NCI-H526 treated with DMSO at 0.1 percent for 48 hours (cell line): ENCODE results near the gene G3BP1.
A peak's percentile ranks its signal among the peaks of the same experiment; 100 is the strongest.
"Not testable (repeated sequence)": the region's sequence is repeated elsewhere in the genome, so short reads cannot be mapped to it uniquely, and the experiment has no call there.

Experiments
- DNase-seq: peaks from one replicate; lab custom pipeline; 2025; lab: John Stamatoyannopoulos, UW

Gene G3BP1

DNA sequence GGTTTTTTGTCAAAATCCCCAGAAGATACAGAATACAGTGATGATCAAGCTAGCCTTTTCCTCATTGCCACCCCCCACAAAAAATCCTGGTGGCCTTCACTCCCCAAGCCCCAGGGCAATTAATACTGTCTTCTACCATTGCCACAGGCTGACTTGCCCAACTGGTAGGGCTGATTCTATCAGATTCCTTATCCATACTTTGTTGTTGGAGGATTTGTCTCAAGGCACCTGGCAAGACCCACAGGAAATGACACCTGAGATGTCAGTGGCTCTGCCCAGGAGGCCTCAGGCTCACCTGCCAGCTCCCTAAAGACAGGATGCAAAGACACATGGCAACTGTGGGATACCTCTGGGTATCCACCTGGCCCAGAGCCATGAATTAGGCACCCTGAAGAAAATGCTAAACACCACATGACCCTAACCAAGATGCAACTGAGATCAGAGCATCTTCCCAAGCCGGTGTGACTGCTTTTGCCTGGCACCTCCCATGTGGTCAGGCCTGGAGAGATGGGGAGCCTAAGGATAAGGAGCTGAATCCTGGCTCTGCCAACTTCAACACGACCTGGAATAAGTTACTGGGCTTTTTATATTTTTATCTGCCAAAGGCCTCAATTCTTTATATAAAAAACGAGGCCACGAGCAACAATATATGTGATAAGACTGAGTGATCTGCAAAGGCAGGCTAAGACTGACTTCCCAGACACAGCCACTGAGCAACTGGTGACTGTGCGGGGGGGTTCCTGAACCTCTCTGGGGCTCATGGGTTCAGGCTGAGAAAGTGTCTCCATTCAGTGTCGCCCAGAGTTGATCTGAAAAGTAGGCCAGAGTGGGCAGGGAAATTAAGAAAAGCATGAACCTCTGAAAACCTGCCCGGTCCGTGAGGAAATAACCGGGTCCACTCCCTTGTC is 14.3 kb upstream of the G3BP1 start:
- DNase-seq: no peak

DNA sequence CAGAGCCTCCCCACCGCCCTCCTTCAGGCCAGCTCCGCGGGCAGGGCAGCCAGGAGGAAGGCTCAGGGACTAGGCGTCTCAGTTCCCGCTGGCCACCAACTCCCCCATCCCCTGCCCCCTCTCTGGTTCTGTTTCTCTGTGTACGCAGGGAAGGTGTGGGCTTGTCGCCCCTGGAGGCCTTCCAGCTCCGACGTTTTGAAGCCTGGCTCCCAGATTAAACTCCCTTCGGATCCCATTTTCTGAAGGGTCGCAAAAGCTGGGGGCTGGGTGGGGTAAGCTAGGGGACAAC is 13.7 kb upstream of the G3BP1 start:
- DNase-seq: no peak

DNA sequence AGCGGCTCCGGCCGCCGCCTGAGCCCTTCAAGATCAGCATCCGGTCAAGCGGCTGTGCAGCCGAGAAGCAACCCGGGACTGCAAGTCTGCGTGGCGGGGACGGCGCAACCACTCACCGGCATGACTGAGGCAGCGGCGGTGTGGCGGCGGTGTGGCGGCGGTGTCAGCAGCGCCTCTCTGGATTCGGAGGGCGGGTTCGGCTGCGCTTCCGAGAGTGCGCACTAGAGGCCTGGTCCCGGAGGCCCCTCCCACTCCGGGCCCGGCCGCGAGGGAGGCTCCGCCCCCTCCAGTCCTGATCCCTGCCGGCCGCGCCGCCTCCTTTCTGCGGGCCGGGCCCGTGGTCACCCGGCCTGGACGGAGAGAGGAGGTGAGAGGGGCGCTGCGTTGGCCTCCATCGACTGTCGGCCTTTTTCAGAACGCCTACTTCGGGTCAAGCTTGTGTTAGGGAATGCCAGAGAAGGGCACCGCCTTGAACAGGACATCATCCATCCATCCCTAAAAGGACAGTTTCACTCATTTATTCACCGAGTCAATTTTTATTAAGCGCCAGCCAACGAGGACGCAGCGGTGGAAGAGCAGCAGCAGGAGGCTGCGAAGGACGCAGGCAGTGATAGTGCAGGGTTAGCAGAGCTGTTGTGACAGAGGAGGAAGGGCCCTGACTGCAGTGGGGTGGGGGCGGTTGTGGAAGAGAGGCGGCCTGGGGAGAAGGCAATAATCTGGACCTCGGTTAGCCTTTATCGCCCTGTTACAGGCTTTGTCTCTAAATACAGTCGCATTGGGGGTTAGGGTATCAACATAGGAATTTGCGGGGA is 13.1 kb upstream of the G3BP1 start, which contains the start of gene ATOX1:
TSS of gene ATOX1 (minus strand) at position 202 of the 812 bp plus-strand sequence. CDS start at position 122, 80 bp downstream.
- peak; percentile 70 for DNase-seq

DNA sequence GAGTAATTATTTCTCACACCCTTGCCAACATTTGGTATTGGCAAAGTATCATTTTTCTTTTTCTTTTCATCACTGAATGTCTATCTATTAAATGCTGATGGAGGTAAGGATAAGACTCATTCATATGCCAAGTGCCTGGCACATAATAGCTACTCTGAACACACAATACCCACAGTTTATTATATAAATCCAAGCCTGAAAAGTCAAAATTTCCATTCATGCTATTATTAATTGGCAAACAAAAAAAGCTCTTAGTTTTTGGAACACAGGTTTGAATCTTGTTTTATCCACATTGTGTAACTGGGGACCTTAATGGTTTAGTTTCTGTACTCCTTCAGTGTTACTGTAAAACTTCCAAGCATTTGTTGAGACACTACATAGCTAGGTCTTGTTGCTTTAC is 7.0 kb upstream of the G3BP1 start:
- no peak for DNase-seq

DNA sequence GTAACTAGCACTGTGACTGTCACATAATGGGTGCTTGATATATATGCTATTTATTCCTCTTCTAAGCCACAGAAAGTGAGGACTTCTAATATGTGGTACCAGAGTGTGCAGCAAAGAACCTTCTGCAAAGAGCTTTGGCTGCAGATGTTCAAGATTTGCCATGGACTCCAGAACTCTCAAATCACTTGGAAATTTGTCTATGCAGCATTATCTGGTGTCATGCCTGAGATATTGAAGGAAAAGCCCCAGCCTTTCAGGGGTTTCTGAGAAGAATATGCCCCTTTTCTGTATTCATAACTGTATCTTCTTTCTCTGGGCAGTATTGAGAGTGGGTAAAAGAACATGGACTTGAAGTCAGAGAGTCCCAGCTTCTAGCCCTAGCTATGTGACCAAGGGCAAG is 4.8 kb upstream of the G3BP1 start:
- no peak for DNase-seq

DNA sequence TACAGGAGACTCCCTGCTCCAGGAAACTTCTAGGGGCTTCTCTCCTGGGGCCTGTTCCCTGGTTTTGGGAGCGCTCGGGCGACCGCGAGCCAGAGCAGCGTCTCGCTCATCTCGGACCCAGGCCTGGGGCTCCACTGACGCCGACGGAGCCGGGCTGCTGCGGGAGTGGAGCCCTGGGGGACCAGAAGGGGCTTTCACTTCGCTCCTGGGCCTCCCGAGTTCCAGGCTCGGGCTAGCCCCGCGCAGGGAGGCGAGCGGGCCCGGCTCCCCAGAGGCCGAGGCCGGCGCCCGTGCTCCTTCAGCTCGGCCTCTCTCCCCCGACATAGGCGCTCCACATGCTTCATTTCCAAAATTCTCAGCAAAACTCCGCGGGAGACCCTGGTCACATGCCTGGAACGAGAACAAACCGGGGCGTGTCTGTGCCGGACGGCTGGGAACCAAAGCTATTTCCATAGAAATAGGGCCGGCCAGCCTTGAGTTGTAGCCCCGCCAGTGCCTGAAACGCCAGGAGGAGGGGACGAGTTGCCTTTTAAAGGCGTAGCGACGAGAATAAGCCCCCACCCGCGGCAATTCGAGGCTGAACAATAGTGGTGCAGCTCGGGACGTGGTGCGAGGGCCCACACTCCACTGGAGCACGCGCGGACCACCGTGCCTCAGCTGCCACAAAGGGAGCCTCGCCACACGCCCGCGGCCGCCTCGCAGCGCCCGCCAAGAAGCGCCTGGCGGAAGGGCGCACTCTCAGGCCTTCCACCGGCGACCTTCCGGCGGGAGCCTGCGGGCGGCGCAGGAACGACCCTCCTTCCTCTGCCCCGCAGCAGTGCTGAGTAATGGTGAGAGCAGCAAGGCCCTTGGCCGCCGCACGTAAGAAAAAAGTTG is 1.1 kb upstream of the G3BP1 start:
- DNase-seq: peak; percentile 58

DNA sequence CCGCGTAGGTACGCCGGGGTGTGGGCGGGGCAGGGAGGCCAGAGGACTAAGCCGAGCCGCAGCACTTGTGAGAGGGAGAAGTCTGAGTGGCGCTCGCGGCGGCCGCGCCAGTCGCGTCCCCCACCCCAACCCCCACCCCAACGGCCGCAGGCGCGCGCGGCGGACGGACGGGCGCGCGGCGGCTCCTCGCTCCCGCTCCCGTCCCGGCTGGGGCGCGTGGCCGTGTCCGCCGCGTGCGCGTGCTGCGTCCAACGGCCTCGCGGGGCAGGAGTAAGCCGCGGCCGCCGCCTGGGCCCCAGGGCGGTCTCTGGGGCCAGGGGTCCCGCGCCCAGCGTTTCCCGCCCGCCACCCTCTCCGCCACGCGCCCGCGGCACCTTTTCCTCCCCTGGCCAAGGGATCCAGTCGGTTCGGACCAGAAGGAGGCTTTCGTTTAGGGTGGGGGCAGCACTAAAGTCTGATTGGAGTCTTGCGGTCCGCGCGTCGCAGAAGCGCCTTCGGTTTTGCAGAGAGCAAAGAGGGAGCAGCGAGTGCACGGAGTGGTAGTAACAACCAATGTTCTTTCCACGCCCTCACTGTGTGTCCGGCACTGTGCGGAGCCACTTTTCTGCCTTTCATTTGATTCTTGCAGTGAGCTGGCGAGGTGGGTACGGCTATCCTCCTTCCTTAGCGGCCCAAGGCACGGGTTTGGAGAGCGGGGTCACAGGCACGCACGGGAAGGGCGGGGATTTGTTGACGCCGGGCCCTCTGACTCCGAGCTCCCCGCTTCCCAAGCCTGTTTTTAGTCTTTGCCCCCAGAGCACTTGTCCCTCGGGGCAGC is 483 bp downstream of the G3BP1 start:
- no peak for DNase-seq

DNA sequence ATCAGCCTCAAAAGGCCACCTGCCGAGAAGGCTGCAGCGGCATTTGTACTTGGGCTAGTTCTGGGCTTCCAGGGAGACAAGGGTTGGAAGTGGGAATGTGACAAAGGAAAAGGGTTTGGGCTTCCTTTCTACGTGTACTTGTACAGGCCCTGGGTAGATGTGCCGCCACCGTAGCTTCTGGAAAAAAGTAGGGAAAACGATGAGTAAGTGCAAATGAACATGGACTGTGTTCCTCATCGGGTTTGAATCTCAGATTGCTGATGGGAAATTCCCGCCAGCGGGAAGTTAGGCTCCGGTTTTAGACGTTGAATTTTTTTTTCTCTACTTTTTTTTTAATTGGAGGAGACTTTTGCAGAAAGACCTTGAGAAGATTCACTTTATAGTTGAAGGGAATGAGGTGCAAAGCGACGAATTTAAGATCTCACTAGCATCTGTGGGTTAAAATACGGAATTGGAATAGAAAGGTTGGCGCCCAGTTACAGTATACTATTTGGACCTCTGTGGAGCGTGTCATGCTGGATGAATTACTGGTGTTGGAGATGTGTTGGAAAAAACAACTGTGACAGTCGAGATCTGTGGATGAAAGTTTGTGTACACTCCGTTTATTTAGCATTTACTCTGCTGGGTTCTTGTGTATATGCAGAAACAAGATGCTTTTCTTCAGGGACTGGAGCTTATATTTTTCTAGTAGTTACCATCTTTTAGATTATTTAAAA is 1.2 kb downstream of the G3BP1 start:
- DNase-seq: no peak

DNA sequence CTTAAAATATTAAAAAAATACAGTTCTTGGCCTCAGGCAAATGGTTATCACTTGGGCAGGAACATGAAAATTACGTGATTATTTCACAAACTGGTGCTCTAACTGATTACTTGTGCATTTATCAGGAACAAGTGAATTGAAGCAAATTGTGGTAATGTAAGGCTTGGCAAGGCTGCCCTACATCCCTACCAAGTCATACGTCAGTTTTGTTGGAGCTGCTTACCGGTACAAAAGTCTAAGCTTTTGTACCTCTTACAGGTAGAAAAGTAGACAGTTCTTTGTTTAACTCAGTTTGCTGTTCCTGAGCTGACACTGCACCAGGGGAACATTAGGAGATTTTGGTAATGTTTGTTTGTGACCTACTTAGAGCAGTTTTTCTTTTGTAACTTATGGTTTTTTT is 2.2 kb downstream of the G3BP1 start:
- DNase-seq: no peak

DNA sequence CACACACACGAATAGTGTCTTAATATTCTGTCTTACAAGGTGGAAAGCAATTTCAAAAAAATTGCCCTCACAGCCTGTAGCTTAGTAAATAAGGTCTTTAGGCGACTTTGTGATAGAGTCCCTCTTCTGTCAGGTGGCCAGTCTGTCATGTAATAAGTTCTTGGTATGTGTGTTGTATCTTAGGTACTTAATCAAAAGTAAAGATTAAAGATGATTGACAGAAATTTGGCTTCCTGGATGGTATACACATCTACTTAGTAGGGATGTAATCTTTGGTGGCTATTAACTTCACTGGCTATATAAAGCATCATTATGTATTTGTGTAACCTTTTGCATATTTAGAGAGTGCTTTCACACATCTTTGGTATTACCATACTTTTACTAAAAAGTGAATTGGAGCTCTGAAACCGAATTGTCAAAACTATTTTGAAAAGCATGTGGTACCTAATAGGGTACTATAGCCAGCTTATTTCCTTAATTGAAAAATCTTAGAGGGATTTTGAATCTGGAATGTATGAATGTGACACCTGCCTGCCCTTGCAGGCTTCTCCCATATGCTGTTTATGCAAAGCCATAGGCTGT is 3.4 kb downstream of the G3BP1 start:
- no peak for DNase-seq

DNA sequence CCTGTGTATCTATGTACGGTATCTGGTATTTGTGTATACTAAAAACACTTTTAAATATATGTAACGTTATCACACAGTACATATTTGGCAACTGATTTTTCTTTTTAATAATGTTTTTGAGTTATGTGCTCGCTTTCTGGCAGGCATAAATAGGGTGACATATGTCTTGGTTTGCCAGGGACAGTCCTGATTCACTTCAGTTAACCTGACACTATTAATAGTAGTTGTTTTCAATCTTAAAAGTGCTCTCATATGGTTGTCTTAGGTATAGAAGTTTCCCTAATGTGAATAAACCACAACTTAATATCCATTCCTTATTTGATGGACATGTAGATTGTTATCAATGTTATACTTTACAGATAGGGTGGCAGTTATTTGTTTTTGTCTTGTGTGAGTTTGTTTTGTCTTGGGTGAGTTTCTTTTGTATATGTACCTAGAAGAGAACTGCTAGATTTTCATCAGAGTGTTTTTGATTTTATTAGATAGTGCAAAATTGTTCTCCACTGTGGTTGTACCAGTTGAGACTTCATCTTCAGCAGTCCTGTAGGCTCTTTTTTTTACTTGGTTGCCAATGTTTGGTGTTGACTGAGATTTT is 7.9 kb downstream of the G3BP1 start:
- DNase-seq: no peak

DNA sequence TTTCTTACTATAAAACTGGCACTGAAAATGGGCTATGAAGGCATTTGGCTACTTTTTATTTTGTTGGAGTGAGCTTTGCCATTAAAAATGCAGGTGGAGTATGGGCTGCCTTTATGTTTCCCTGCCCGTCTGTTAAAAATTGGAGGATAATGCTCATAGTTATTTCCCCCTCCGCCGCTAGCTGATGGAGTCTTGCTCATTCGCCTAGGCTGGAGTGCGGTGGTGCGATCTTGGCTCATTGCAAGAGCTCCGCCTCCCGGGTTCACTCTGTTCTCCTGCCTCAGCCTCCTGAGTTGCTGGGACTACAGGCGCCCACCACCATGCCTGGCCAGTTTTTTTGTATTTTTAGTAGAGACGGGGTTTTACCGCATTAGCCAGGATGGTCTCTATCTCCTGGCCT is 8.6 kb downstream of the G3BP1 start:
- no peak for DNase-seq

DNA sequence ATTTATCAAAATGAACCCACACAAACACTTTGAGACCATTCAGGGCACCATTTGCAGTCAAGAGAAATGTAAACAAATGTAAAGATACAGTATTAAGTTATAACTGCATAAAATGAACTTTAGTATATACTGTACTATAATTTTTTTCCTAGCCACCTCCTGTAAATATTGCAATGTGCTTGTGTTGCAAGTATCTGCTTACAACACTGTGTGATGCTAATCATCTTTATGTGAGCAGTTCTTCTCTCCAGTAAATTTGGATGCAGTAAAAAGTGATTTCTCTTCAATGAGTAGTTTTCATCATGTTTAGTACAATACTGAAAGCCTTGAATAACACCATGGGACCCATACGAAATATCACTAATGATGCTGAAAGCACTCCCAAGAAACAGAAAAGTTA is 9.4 kb downstream of the G3BP1 start:
- no peak for DNase-seq

DNA sequence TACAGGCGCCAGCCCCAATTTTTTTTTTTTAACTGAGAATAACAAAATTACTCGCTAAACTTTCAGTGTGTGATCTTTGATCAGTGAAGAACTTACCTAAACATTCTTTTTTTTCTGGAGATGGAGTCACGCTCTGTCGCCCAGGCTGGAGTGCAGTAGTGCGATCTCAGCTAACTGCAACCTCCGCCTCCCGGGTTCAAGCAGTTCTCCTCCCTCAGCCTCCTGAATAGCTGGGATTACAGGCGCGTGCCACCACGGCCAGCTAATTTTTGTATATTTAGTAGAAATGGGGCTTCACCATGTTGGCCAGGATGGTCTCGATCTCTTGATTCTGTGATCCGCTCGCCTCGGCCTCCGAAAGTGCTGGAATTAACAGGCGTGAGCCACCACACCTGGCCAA is 11.9 kb downstream of the G3BP1 start:
- DNase-seq: not testable (repeated sequence)

DNA sequence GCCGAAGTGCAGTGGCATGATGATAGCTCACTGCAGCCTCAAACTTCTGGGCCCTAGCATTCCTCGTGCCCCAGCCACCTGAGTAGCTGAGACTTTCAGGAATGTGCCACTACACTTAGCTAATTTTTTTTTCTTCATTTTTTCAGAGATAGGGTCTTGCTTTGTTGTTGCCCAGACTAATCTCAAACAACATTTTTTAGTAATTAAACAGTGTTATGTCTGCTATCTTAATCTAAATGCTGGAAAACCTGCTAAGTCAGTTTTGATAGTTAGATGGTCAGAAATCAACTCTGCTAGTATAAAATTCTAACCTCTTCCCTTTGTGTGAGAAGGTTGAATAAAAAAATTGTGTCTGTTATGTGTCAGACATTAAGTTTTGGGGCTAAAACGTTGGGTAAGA is 12.4 kb downstream of the G3BP1 start:
- DNase-seq: no peak

DNA sequence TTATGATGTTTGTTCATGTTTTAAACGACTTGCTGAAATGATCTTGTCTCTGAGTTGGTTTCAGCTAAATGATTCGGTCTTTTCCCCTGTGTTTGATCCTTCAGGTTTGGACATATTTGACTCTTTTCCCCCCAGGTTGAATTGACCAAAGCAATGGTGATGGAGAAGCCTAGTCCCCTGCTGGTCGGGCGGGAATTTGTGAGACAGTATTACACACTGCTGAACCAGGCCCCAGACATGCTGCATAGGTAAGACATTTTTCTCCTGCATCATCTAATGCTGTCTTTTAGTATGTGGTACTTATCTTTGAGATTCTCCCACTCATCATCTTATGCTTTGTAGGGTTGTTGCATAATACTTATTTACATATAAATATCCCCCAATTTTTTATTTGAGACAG is 14.7 kb downstream of the G3BP1 start:
- DNase-seq: no peak

DNA sequence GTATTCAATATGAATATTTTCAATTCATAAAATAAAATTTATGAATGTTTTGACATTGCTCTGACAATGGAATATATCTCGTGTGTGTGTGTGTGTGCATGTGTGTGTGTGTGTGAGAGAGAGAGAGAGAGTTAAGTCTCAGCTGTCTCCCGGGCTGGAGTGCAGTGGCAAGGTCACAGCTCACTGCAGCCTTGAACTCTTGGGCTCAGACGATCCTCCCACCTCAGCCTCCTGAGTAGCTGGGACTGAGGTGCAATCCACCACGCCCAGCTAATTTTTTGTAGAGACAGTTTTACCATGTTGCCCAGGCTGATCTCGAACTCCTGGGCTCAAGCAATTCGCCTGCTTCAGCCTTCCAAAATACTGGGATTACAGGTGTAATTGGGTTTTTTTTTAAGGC is 16.1 kb downstream of the G3BP1 start:
- DNase-seq: no peak

DNA sequence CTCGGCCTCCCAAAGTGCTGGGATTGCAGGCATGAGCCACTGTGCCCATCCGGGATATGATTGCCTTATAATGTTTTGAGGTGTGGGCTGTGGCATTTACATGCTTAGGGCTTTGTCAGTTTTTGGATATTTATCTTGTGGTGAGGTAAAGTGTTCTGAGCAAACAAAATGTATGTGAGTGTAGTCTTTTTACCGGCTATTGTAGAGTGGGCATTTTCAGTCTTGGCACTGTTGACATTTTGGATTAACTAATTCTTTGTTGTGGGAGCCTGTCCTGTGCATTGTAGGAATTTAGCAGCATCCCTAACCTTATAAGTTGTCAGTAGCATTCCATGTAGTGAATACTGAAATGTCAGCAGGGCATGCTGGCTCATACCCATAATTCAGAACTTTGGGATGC is 21.6 kb downstream of the G3BP1 start:
- no peak for DNase-seq

DNA sequence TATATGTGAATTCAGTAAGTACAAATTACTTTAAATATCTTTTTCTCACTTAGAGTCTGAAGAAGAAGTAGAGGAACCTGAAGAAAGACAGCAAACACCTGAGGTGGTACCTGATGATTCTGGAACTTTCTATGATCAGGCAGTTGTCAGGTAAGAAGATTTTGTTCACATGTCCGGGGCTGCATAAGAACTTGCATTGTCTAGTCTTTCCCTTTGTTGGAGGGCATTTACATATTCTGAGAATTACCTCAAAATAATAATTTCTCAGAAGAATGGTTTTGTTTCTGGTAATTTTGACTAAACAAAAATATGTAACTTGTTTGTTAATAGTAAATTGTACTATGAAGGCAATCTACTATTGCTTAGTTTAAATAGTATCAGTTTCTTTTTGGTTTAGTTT is 23.7 kb downstream of the G3BP1 start:
- DNase-seq: no peak

DNA sequence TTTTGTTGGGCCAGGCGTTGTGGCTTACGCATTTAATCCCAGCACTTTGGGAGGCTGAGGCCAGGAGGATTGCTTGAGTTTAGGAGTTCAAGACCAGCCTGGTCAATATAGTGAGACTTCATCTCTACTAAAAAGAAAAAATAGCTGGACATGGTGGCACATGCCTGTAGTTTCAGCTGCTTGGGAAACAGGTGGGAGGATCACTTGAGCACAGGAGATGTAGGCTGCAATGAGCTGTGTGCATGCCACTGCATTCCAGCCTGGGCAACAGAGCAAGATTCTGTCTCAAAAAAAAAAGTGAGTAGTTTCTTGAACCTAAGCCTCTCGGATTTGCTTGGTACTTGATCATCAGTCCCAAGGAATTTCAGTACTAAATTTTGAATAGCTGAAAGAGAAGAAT is 26.9 kb downstream of the G3BP1 start:
- DNase-seq: no peak
